WERI-Rb-1 (cell line): ENCODE data around the gene ELANE.
A peak's percentile ranks its signal among the peaks of the same experiment; 100 is the strongest.
"Not testable (repeated sequence)": the region's sequence is repeated elsewhere in the genome, so short reads cannot be mapped to it uniquely, and the experiment has no call there.

Experiments used
- DNase-seq: peaks from one replicate; pipeline ENCODE4 v3.0.0-alpha.2; 2020
- H3K27ac ChIP-seq: fragments of 250-450 bp; sonication (Bioruptor Pico); 2 replicates; pipeline ENCODE4 v1.5.1; 2020; ENCODE audit warnings: mild to moderate bottlenecking, moderate library complexity
- H3K27me3 ChIP-seq: fragments of 250-450 bp; sonication (Bioruptor Pico); 2 replicates; pipeline ENCODE4 v1.5.1; 2021; ENCODE audit warnings: mild to moderate bottlenecking, low read depth, moderate library complexity; ENCODE audit not compliant: insufficient read depth, severe bottlenecking
- H3K36me3 ChIP-seq: fragments of 250-450 bp; sonication (Bioruptor Pico); 2 replicates; pipeline ENCODE4 v1.5.1; 2020; ENCODE audit warnings: mild to moderate bottlenecking, moderate library complexity
- H3K4me3 ChIP-seq: 2 replicates; pipeline ENCODE4 v1.5.1; 2011; ENCODE audit warnings: low read depth, mild to moderate bottlenecking, control low read depth, low read length
- H3K9me3 ChIP-seq: fragments of 250-450 bp; sonication (Bioruptor Pico); 2 replicates; pipeline ENCODE4 v1.5.1; 2021; ENCODE audit warnings: mild to moderate bottlenecking, moderate library complexity; ENCODE audit not compliant: severe bottlenecking
- TF ChIP-seq, protein P1 (sequence below): IDR thresholded peaks from 2 replicates; pipeline ENCODE4 v1.5.1; 2011; ENCODE audit warnings: low read depth, mild to moderate bottlenecking, control low read depth, inconsistent platforms, low read length

The ELANE gene

DNA sequence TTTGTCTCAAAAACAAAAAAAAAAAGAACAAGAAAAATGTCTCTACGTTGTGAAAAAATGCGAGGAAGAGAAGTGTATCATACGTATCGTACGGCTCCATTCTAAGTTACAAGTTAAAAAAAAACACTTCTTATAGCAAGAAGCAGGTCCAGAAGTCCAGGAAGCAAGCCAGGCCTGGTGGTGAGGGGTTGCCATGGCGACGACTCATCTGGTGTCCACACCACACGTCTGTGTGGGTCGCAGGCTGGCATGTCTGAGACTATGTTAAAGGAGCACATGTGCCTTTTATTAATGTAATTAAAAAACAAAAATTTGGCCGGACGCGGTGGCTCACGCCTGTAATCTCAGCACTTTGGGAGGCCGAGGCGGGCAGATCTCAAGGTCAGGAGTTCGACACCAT lies 35.0 kb downstream of the ELANE start:
- no peak for DNase-seq
- TF ChIP-seq, protein P1, sequence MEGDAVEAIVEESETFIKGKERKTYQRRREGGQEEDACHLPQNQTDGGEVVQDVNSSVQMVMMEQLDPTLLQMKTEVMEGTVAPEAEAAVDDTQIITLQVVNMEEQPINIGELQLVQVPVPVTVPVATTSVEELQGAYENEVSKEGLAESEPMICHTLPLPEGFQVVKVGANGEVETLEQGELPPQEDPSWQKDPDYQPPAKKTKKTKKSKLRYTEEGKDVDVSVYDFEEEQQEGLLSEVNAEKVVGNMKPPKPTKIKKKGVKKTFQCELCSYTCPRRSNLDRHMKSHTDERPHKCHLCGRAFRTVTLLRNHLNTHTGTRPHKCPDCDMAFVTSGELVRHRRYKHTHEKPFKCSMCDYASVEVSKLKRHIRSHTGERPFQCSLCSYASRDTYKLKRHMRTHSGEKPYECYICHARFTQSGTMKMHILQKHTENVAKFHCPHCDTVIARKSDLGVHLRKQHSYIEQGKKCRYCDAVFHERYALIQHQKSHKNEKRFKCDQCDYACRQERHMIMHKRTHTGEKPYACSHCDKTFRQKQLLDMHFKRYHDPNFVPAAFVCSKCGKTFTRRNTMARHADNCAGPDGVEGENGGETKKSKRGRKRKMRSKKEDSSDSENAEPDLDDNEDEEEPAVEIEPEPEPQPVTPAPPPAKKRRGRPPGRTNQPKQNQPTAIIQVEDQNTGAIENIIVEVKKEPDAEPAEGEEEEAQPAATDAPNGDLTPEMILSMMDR, result no peak
- Histone ChIP-seq H3K4me3 (no peak overlapping the region), H3K9me3 (no peaks in the 10 kb centered on the region), H3K27ac (no peak overlapping the region), H3K27me3 (no peaks in the 10 kb centered on the region), H3K36me3 (peaks cover 78% of the 10 kb centered on the region)

- Histone ChIP-seq H3K9me3 (no peaks in the 10 kb centered on the region), H3K27ac (no peak overlapping the region), H3K4me3 (no peak overlapping the region), H3K36me3 (peaks cover 72% of the 10 kb centered on the region), H3K27me3 (no peaks in the 10 kb centered on the region)
- TF ChIP-seq, protein P1, result no peak
- no peak for DNase-seq
Measured at GRCh38 chr19:887599-887998, 35.5 kb downstream of the ELANE start.

DNA sequence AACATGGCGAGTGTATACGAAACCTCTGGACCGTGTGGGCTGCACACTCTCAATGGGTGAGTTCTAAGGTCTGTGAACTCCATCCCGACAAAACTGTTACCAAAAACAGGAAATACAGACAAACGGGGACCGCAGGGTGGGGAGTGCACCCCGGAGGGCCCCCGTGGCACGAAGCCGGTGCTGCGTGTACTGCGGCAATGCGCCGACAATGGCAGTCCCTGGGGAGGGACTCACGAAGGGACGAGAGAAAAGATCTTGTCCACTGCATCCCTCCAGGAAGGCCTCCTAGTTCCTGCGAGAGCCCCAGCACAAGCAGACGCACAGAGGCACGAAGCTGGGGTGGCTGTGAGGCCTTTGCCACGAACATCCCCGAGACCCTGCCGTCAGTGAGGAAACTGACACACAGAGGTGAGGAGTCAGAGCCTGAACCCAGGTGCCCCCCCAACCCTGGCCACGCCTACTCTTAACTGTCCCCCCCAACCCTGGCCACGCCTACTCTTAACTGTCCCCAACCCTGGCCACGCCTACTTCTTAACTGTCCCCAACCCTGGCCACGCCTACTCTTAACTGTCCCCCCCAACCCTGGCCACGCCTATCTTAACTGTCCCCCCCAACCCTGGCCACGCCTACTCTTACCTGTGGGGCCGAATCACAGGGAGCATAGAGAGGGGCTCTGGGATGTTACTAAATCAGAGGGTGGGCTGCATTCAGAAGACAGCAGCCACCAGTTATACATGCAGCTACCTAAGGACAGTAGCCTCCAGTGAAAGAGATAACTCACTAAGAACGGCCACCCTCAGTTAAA lies 36.7 kb downstream of the ELANE start:
- DNase-seq, result peak; percentile 56
- no peak overlapping the region for H3K4me3 ChIP-seq
- H3K36me3 ChIP-seq, result peaks cover 66% of the 10 kb centered on the region
- no peak overlapping the region for H3K27ac ChIP-seq
- no peaks in the 10 kb centered on the region for H3K9me3 ChIP-seq
- no peaks in the 10 kb centered on the region for H3K27me3 ChIP-seq
- TF ChIP-seq, protein P1, result no peak

GRCh38 chr19:889662-890295 lies 37.7 kb downstream of the ELANE start:
- Histone ChIP-seq H3K36me3 (peaks cover 57% of the 10 kb centered on the region), H3K27me3 (no peaks in the 10 kb centered on the region), H3K9me3 (no peaks in the 10 kb centered on the region), H3K4me3 (no peak overlapping the region), H3K27ac (no peak overlapping the region)
- TF ChIP-seq, protein P1, result no peak
- no peak for DNase-seq

GRCh38 chr19:890831-891230 lies 38.7 kb downstream of the ELANE start:
- Histone ChIP-seq H3K27me3 (no peaks in the 10 kb centered on the region), H3K36me3 (peaks cover 48% of the 10 kb centered on the region), H3K9me3 (no peaks in the 10 kb centered on the region), H3K4me3 (no peak overlapping the region), H3K27ac (no peak overlapping the region)
- no peak for DNase-seq
- TF ChIP-seq, protein P1, result no peak

- H3K27ac ChIP-seq, DNase-seq, H3K27me3 ChIP-seq, H3K9me3 ChIP-seq: not testable (repeated sequence)
- peak overlapping the region; percentile 50 for H3K4me3 ChIP-seq
- H3K36me3 ChIP-seq, result peaks cover 40% of the 10 kb centered on the region
Measured at GRCh38 chr19:891421-892200, 39.5 kb downstream of the ELANE start.
